Gastrocnemius medialis (tissue), 4 donors: ENCODE results near the gene C1orf174.

Source experiments
- CTCF ChIP-seq, 5 experiments: fragments of 450-650 bp in 3 of 5; fragments of 200-600 bp in 2 of 5; sonication (generic) in 2 of 5; IDR thresholded peaks in 4 of 5; conservative IDR thresholded peaks in 1 of 5; 1 replicate in 4 of 5; 2 replicates in 1 of 5; pipeline ENCODE4 v1.5.1; 2016 to 2019; ENCODE audit warnings: antibody characterized with exemption in 5 of 5, mild to moderate bottlenecking in 3 of 5, moderate library complexity in 3 of 5
- POLR2A ChIP-seq, 2 donors: fragments of 450-650 bp; IDR thresholded peaks; one replicate each; pipeline ENCODE4 v1.6.1; 2017; ENCODE audit warnings: antibody characterized with exemption in 2 of 2, mild to moderate bottlenecking in 2 of 2, moderate library complexity in 2 of 2

GRCh38 chr1:3852091-3852490 lies 48.0 kb downstream of the C1orf174 start:
- TF ChIP-seq POLR2A (IDR thresholded peaks at IDR 0.05) = no peak
- TF ChIP-seq CTCF (IDR thresholded peaks at IDR 0.05 in 4 of 5, conservative IDR thresholded peaks at IDR 0.05 in 1 of 5) = no peak
